GM19467 (cell line): ENCODE data around the gene C1orf159.
"Not testable (repeated sequence)": the region's sequence is repeated elsewhere in the genome, so short reads cannot be mapped to it uniquely, and the experiment has no call there.

Source experiments
- ATAC-seq: cut with Tn5 transposase; IDR thresholded peaks from one replicate; pipeline ENCODE4 v1.9.1; 2021; ENCODE audit warnings: mild to moderate bottlenecking, moderate library complexity; ENCODE audit not compliant: unreplicated experiment

C1orf159 gene

DNA sequence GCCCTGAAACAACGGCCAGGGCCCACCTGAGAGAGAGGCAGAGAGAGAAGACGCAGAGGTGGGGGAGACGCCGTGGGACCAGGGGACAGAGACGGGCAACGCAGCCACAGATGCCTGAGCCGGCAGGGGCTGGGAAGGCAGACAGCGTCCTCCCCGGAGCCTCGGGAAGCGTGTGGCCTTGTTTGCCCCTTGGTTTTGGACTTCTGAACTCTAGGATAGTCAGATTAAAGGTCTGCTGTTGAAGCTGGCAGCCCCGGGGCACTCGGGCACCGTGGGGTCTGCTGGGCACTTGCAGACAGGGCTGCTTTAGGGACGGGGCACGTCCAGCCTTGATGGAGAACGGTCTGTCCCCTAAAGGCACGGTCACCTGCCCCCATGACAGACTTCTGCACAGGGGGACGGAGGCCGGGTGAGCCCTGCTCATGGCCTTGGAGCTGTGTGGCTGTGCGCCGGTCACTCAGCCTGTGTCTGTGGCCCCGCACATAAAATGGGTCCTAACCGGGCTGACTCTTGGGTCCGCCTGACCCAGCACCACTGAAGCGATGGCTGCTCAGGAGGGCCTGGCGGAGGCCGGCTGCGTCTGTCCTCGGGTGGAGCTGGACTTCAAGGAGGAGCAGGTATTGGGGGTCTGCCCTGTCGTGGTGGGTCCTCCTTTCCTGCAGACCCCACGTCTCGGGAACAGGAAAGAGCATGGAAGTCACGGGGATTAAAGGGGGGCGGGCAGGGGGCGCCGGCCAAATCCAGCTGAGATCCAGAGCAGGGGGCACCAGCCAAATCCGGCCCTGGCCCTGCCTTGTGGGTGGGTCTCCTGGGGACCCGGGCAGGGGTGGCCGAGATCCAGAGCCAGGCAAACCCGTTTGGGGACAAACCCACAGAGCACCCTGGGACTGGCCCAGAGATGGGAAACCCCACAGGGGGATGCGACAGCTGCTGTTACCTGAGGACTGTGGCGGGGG, 32.2 kb downstream of the C1orf159 start:
- ATAC-seq, result no peak

DNA sequence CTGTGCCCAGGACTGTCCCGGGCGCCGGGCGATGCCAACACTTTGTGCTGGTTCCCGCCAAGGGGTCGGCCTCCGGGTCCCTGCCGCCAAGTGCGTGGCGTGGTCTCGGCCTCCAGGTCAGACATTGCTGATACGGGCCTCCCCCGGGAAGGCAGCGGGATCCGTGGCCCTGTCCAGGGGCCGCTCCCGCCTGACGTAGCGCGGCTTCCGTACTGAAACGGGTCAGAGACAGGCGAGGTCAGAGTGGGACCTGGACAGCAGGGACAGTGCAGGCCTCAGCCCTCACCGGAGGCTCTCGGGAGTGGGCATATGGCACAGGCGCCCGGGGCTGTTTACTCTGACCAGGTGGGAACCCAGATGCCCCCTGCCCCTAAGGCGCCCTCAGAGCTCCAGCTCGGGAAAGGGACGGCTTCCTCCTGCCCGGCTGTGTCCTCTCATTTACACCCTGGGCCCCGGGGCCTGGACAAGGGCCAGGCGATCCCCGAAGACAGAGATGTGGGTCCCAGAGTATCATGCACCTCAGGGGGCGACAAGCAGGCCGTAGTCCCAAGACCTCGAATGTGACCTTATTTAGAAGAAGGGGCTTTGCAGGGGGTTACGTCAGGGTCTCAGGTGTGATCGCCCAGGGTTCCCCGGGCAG, 33.0 kb downstream of the C1orf159 start:
- ATAC-seq, result no peak

- no peak for ATAC-seq
These were observed 33.6 kb downstream of the C1orf159 start for GRCh38 chr1:1082239-1082775.

GRCh38 chr1:1081311-1082238, 34.3 kb downstream of the C1orf159 start:
- ATAC-seq, result no peak

DNA sequence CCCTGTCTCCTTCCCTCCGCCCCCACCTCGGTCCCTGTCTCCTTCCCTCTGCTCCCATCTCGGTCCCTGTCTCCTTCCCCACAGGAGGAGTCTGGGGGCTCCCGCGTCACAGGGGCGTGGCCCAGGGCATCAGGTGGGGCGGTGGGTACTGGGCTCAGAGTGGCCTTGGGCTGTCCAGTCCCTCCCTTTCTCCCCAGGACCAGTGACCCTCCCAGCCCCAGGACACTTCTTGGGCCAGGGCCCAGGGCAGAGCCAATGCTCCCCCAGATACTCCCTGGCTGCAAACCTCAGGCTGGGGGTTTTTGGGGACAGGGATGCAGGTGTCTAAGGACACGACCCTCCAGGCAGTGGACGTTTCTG, 35.0 kb downstream of the C1orf159 start:
- no peak for ATAC-seq

GRCh38 chr1:1080122-1080757, 35.6 kb downstream of the C1orf159 start:
- ATAC-seq, result no peak

- no peak for ATAC-seq
These were observed 36.3 kb downstream of the C1orf159 start for GRCh38 chr1:1079408-1080121.

DNA sequence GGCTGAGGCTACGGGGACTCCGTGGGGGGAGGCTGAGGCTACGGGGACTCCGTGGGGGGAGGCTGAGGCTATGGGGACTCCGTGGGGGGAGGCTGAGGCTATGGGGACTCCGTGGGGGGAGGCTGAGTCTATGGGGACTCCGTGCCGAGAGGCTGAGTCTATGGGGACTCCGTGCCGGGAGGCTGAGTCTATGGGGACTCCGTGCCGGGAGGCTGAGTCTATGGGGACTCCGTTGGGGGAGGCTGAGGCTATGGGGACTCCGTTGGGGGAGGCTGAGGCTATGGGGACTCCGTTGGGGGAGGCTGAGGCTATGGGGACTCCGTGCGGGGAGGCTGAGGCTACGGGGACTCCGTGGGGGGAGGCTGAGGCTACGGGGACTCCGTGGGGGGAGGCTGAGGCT, 38.5 kb downstream of the C1orf159 start:
- ATAC-seq, result not testable (repeated sequence)

GRCh38 chr1:1075148-1075935, 40.5 kb downstream of the C1orf159 start:
- ATAC-seq, result no peak

DNA sequence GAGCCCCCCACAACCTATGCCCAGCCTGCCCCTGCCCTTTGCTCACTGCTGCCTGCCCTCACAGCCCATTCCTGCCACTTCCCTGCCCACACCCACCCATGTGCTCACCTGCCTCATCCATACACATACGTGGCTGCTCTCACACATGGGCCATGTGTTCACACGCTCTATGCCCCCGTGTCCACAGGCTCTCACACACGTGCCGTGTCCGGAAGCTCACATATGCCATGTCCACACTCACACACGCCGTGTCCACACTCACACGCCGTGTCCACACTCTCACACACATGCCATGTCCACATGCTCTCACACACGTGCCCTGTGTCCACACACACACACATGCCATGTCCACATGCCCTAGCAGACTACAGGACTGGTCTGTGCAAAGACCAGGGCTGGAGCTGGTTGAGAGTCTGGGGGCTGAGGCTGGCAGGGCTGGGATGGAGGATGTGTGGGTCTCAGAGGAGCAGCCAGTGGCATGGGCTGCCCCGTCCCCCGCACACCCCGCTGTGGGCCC, 41.2 kb downstream of the C1orf159 start:
- ATAC-seq, result no peak

DNA sequence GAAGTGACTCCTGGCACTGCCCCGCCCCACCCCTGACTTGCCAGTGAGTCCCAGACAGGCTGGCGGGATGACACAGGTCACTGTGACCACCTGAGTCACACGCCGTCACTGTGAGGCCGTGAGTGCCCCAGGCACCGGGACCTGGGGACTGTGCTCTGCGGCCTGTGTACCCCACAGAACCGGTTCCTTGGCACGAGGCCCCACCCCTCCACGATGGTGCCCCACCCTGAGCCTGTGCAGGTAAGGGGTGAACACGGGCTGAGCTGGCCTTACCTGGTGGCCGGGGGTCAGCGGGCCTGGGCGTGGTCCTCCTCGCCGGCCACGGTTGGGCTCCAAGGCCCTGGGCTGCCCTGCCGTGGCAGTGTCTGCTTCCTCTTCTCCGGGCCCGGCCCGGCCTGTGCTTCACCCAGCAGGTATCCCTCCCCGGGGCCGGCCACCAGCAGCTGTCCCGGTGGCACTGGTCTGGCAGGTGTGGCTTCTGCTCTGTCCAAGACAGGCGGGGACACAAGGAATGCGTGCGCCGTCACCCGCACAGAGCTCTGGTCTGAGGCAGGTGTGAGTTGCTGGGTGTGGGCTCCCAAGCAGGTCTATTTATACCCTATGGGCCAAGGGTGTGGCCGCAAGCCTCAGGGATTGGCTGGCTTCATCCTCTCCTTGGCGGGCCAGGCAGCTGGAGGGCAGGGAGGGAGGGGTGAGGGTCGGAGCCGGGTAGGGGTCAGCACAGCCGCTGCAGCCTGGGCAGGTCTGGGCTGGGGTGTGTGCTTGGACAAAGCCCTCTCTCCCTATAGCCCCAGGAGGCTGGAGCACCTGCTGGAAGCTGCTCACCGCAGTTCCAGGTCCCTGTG, 41.9 kb downstream of the C1orf159 start, which contains the start of gene RNF223:
Gene RNF223 (minus strand): TSS at position 564 of the 845 bp plus-strand sequence. CDS start 1,740 bp downstream, outside the sequence.
- no peak for ATAC-seq

GRCh38 chr1:1072849-1073742, 42.8 kb downstream of the C1orf159 start:
- ATAC-seq, result no peak

DNA sequence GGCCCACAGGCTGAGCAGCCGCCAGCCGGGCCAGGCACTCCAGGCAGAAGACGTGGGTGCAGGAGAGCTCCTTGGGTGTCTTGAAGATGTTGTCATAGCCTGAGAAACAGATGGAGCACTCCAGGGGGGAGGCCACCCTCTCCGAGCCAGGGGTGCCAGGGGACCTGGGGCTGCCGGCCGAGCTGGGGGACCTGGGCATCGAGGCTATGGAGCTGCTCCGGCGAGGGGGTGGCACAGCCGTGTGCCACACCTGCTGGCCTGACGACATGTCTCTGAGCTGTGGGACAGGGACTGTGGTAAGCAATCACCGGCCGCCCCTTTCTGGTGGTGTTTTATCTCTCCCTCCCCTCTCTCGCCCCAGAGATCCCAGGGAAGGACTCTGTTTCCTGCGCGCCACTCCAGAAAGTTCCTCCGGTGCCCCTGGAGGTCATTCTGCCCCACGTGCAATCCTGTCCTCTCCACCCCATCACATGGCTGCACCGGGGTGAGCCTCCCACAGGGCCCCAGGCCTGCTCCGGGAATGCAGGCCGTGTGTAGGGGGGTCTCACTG, 43.5 kb downstream of the C1orf159 start:
- no peak for ATAC-seq

DNA sequence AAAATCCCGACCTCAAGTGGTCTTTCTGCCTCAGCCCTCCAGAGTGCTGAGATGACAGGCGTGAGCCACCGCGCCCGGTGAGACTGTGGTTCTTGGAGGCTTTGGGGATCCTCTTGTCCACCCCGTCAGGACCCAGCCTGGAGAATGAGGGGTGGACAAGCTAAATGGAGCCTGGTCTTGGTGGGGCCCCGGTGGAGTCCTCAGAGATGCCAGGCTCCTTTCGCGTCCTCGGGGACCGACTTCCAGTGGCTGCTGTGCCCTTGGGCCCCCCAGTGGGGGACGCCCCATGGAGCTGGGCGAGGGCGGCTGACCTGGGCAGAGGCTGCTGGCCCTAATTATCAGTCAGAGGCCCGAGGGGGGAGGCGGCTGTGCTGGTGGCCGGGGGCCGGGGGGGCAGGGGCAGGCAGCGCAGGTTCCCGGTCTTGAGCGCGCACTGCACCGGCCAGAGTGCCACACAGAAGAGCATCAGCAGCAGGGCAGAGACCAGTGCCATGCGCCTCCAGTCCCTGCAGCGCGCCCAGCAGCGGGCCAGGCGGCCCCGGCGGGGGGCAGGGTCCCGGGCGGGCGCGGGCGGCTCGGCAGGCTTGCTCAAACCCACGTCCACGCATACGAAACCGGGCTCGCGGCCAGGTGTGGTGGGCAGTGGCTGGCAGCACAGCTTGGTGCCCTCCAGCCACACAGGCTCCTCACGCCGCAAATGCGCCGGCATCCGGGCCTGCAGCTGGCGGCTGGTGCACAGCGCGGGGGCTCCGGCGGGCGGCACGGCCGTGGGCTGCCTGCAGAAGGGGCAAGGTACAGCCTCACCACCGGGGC, 44.2 kb downstream of the C1orf159 start:
- no peak for ATAC-seq
